HG02981 (cell line): Measurements from ENCODE around the gene OBSL1.

Experiments used
- ATAC-seq: cut with Tn5 transposase; IDR thresholded peaks from one replicate; pipeline ENCODE4 v1.9.1; 2021; ENCODE audit warnings: mild to moderate bottlenecking, moderate library complexity; ENCODE audit not compliant: unreplicated experiment

The OBSL1 gene

GRCh38 chr2:219567791-219568361 is 3.5 kb downstream of the OBSL1 start:
- ATAC-seq: no peak

GRCh38 chr2:219567131-219567530 is 4.2 kb downstream of the OBSL1 start:
- ATAC-seq: no peak

- ATAC-seq: no peak
Measured at GRCh38 chr2:219566640-219567039, 4.7 kb downstream of the OBSL1 start.

- no peak for ATAC-seq
Measured at GRCh38 chr2:219565130-219566080, 5.9 kb downstream of the OBSL1 start.

- ATAC-seq: no peak
Measured at GRCh38 chr2:219563271-219563928, 7.9 kb downstream of the OBSL1 start.

GRCh38 chr2:219562049-219563020 is 9.0 kb downstream of the OBSL1 start:
- no peak for ATAC-seq

GRCh38 chr2:219561179-219562048 is 9.9 kb downstream of the OBSL1 start:
- ATAC-seq: no peak

GRCh38 chr2:219560893-219561178 is 10.5 kb downstream of the OBSL1 start:
- no peak for ATAC-seq

- no peak for ATAC-seq
Measured at GRCh38 chr2:219560037-219560892, 11.1 kb downstream of the OBSL1 start.

GRCh38 chr2:219559156-219559915 is 12.0 kb downstream of the OBSL1 start:
- ATAC-seq: no peak

- ATAC-seq: no peak
Measured at GRCh38 chr2:219557791-219558785, 13.3 kb downstream of the OBSL1 start.

GRCh38 chr2:219557320-219557719 is 14.0 kb downstream of the OBSL1 start:
- ATAC-seq: no peak

- ATAC-seq: no peak
Measured at GRCh38 chr2:219556413-219556812, 14.9 kb downstream of the OBSL1 start.

- no peak for ATAC-seq
Measured at GRCh38 chr2:219555956-219556355, 15.4 kb downstream of the OBSL1 start.

- no peak for ATAC-seq
Measured at GRCh38 chr2:219554350-219554749, 17.0 kb downstream of the OBSL1 start.

GRCh38 chr2:219553463-219553963 is 17.8 kb downstream of the OBSL1 start:
- ATAC-seq: no peak

GRCh38 chr2:219553168-219553417 is 18.2 kb downstream of the OBSL1 start:
- ATAC-seq: no peak
